GDM1 (cell line): ENCODE data around the gene STX10.
A peak's percentile ranks its signal among the peaks of the same experiment; 100 is the strongest.

ENCODE experiments used
- DNase-seq: peaks from one replicate; lab custom pipeline; 2025; lab: John Stamatoyannopoulos, UW

The STX10 gene

DNA sequence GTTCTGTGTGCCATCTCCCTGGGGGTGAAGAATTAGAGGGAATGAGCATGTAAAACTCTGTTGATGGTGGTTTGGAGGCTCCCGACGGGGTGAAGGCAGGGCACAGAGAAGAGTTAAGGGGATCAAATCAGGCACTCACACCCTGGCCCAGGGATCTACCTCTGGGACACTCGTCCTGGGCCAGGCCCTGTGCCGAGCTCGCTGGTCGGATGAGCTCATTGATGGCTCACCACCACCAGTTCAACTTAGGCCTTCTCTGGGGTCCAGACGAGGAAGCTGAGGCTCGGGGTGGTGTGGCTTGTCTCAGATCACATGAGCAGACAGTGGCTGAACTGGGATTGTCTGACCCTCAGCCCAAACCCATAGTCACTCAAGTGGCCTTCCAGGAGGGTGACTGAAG is 30.5 kb downstream of the STX10 start:
- no peak for DNase-seq

GRCh38 chr19:13118424-13119193 is 31.6 kb downstream of the STX10 start:
- DNase-seq: no peak

GRCh38 chr19:13117772-13118423 is 32.3 kb downstream of the STX10 start, which contains the start of gene NACC1:
Gene NACC1, plus strand, starts transcription at chr19:13118264. Its CDS starts 16,944 bp downstream, at chr19:13135208.
- peak; percentile 91 for DNase-seq

DNA sequence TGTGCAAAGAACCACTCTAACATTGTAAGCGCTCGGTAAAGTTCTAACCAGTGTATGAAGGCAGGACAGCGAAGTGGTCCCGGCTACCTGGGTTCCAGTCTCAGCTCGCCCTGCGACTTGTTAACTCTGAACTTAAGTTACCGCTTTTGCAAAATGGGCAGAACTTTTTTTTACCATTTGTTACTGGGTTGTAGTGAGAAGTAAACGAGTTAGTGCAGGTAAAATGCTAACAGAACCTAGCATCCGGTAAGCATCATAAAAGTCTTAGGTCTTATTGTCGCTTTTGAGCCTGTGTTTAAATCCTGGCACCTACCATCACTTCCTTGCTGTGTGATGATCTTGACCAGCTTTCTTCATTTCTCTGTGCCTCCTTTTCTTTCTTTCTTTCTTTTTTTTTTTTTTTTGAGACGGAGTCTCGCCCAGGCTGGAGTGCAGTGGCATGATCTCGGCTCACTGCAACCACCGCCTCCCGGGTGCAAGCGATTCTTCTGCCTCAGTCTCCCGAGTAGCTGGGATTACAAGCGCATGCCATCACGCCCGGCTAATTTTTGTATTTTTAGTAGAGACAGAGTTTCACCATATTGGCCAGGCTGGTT is 32.9 kb downstream of the STX10 start:
- DNase-seq: no peak

DNA sequence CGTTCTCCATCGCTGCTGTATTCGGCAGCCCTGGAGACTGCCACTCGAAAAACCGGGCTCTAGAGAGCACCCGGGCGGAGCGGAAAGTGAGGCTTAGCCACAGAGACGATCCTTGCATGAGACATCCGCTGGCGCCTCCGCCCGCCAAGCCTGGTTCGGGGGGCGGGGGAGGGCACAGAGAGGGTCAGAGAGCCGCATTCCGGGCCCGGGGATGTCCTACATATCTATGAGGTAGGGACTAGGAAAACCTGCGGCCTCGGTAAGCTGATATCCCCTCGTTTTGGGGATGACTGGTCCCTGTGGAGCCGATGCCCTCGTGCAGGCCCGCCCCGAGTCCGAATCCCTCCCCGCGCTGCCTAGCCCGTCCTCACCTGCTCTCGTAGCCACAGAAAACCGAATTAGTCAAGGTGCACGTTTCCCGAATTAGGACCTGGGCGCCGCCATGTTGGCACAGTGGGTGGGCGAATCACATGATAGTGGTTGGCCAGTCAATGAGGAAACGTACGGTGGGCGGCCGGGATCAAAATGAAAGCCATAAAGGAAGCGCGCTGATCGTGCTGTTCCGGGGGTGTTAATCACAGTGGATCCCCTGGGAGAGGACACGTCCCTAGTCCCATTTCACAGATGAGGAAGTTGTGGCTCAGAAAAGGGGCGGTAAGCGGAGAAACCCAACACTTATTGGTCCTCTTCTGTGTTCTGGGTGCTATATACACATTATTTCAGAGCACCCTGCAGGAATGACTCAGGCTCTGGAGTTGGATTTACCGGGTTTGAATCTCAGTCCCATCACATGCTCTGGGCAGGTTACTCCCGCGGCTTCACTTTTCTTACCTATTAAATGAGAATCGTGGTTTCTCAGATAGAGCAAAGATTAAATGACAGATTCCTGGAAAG is 33.6 kb downstream of the STX10 start, which contains the start of gene TRMT1:
Gene TRMT1 (minus strand): TSS at position 459 of the 894 bp plus-strand sequence. CDS start 341 bp downstream, at position 118.
- peak; percentile 83 for DNase-seq

- no peak for DNase-seq
Measured at GRCh38 chr19:13115936-13116281, 34.3 kb downstream of the STX10 start.

- DNase-seq: no peak
Measured at GRCh38 chr19:13112555-13112954, 37.6 kb downstream of the STX10 start.

GRCh38 chr19:13110099-13110610 is 40.0 kb downstream of the STX10 start:
- DNase-seq: no peak

- no peak for DNase-seq
Measured at GRCh38 chr19:13109361-13110098, 40.6 kb downstream of the STX10 start.

DNA sequence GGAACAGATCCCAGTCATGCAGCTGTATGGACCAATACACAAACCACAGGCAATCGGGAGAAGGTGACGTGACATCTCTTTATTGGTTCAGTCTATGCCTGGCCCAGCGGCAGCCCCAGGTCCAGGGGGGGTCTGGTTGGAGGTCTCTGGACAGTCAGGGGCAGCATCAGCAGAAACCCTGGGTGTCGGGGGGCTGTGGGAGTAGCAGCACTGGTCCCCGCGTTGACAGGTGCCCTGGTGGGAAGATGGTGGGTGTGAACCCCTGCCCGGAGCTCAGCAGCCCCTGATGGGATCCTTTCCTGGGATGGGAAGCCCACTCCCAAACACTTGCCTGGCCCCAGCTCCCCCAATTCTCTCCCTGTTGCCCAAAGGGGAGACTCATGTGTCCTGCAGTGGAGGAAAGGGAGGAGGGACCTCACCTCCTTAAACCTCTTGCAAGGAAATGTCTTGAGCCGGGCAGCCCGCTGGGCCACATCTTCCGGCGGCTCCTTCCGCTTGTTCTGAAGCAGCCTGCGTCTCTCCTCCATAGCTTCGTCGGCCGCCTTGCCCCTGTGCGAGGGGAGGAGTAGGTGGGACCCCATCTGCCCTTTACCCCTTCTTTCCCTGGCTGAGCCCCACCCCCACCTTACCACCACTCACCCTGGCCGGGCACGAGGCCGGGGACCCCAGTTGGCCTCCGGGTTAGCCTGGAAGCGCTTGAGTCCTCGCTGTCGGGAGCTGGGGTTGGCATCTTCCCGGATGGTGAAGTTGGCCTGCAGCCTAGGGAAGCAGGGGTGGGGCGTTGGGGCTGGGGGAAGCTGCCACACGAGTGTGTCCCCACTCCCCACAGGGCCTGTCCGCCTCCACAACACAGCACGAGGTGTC is 45.1 kb downstream of the STX10 start:
- DNase-seq: peak; percentile 45

DNA sequence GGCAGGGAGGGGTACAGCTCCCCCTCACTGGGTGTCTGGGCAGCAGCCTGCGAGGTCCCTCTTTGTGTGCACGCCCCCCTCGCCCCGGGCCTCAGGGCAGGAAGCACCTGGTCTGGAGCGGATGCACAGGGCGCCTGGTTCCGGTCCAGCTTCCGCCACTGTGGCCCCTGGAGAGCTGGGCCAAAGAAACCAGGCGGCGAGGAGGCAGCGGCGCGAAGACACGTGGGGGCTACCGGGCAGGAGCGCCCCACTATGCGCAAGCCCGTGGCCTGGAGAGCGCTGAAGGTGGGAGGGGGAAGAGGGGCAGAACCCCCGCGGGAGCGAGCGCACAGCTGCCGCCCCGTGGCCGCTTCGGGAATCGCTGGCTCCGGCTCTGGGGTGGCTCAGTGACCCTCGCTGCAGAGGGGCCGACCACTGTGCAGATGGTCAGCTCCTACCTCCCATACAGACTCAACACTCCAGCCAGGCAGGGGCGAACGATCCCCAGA is 45.8 kb downstream of the STX10 start:
- DNase-seq: peak; percentile 98

- peak; percentile 50 for DNase-seq
Measured at GRCh38 chr19:13103581-13104359, 46.4 kb downstream of the STX10 start.

GRCh38 chr19:13102666-13103580 is 47.3 kb downstream of the STX10 start, which contains the start of gene LYL1:
Gene LYL1, minus strand, starts transcription at chr19:13102858. Its CDS starts 1,687 bp downstream, at chr19:13101171.
- DNase-seq: peak; percentile 97

GRCh38 chr19:13102416-13102665 is 47.8 kb downstream of the STX10 start:
- no peak for DNase-seq

- DNase-seq: no peak
Measured at GRCh38 chr19:13101590-13102415, 48.4 kb downstream of the STX10 start.

DNA sequence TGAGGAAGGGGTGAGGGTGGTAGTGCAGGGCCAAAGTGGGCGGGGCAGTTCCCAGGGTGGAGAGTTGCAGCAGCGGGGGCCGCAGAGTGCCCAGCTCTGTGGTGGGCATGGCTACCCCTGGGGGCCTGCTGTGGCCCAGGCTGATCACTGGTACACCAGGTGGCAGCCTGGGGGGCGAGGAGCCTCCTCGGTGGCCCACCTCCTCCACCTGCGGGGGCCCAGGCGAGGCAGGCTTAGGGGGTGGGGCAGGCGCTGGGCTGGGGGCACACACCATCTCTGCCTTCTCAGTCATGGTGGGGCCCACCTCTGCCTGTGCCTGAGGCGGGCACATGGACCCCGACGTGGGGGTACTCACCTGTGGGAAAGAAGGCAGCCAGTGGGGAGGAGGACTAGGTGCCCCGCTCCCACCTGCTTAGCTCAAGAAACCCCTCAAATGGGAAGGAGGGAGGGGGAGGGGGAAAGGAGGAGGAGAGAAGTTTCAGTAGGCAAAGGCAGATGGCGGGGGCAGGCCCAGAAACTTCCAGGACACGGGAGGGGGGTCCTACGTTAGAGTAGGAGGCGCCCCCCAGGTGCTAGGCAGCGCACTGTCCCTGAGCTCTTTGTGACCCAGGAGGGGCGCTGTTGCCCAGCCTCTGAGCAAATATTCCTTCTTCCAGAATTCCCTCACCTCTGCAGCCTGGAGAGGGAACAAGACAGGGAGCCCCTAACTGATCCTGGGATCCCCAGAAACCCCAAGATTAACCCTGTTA is 49.2 kb downstream of the STX10 start:
- DNase-seq: no peak
